ENCODE data around the gene CHRNB2.

- TF ChIP-seq CTCF (optimal IDR thresholded peaks at IDR 0.05 in 1 of 3, IDR thresholded peaks at IDR 0.05 in 1 of 3, conservative IDR thresholded peaks at IDR 0.05 in 1 of 3; ENCODE audit: extremely low read depth in 1 of 3, insufficient read depth in 2 of 3, low read length in 3 of 3) (no peak), EZH2 (IDR thresholded peaks at IDR 0.05; ENCODE audit: low read length) (no peak)
Measured at GRCh38 chr1:154608397-154609270, 41.1 kb downstream of the CHRNB2 start.
